Measurements from ENCODE around the gene FKBP9.

GRCh38 chr7:32916006-32916405 is 41.2 kb upstream of the FKBP9 start:
- TF ChIP-seq, protein P1, sequence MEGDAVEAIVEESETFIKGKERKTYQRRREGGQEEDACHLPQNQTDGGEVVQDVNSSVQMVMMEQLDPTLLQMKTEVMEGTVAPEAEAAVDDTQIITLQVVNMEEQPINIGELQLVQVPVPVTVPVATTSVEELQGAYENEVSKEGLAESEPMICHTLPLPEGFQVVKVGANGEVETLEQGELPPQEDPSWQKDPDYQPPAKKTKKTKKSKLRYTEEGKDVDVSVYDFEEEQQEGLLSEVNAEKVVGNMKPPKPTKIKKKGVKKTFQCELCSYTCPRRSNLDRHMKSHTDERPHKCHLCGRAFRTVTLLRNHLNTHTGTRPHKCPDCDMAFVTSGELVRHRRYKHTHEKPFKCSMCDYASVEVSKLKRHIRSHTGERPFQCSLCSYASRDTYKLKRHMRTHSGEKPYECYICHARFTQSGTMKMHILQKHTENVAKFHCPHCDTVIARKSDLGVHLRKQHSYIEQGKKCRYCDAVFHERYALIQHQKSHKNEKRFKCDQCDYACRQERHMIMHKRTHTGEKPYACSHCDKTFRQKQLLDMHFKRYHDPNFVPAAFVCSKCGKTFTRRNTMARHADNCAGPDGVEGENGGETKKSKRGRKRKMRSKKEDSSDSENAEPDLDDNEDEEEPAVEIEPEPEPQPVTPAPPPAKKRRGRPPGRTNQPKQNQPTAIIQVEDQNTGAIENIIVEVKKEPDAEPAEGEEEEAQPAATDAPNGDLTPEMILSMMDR (conservative IDR thresholded peaks at IDR 0.05), result no peak
- no peak for TF ChIP-seq ZFX (IDR thresholded peaks at IDR 0.05)

All from C4-2B (cell line).